ENCODE measurements around the gene SLC24A3.

The SLC24A3 gene

GRCh38 chr20:19212469-19212815, at the start of gene SLC24A3:
Gene SLC24A3 (plus strand): TSS chr20:19212642.
- no peak for TF ChIP-seq CTCF (IDR thresholded peaks at IDR 0.05; ENCODE audit: low read depth, low read length, missing control alignments)
- no peak within 1 kb of the TSS for H3K4me3 ChIP-seq (replicated peaks; ENCODE audit: low read depth, low read length)
- DNase-seq (ENCODE audit: extremely low read depth, low read depth) = no peak

GRCh38 chr20:19170148-19170547, 42.3 kb upstream of the SLC24A3 start:
- DNase-seq (ENCODE audit: extremely low read depth, low read depth) = no peak
- H3K4me3 ChIP-seq (replicated peaks; ENCODE audit: low read depth, low read length) = no peak overlapping the region
- TF ChIP-seq CTCF (IDR thresholded peaks at IDR 0.05; ENCODE audit: low read depth, low read length, missing control alignments) = no peak

GRCh38 chr20:19172637-19173036, 39.8 kb upstream of the SLC24A3 start:
- H3K4me3 ChIP-seq (replicated peaks; ENCODE audit: low read depth, low read length) = no peak overlapping the region
- no peak for TF ChIP-seq CTCF (IDR thresholded peaks at IDR 0.05; ENCODE audit: low read depth, low read length, missing control alignments)
- DNase-seq (ENCODE audit: extremely low read depth, low read depth) = no peak

- no peak for DNase-seq (ENCODE audit: extremely low read depth, low read depth)
- TF ChIP-seq CTCF (IDR thresholded peaks at IDR 0.05; ENCODE audit: low read depth, low read length, missing control alignments) = no peak
- H3K4me3 ChIP-seq (replicated peaks; ENCODE audit: low read depth, low read length) = no peak overlapping the region
Measured at GRCh38 chr20:19176470-19177052, 35.9 kb upstream of the SLC24A3 start.

- no peak for DNase-seq (ENCODE audit: extremely low read depth, low read depth)
- TF ChIP-seq CTCF (IDR thresholded peaks at IDR 0.05; ENCODE audit: low read depth, low read length, missing control alignments) = no peak
- H3K4me3 ChIP-seq (replicated peaks; ENCODE audit: low read depth, low read length) = no peak overlapping the region
Measured at GRCh38 chr20:19181552-19181951, 30.9 kb upstream of the SLC24A3 start.

GRCh38 chr20:19185083-19185482, 27.4 kb upstream of the SLC24A3 start:
- no peak for DNase-seq (ENCODE audit: extremely low read depth, low read depth)
- TF ChIP-seq CTCF (IDR thresholded peaks at IDR 0.05; ENCODE audit: low read depth, low read length, missing control alignments) = no peak
- no peak overlapping the region for H3K4me3 ChIP-seq (replicated peaks; ENCODE audit: low read depth, low read length)

- no peak for TF ChIP-seq CTCF (IDR thresholded peaks at IDR 0.05; ENCODE audit: low read depth, low read length, missing control alignments)
- no peak for DNase-seq (ENCODE audit: extremely low read depth, low read depth)
- no peak overlapping the region for H3K4me3 ChIP-seq (replicated peaks; ENCODE audit: low read depth, low read length)
Measured at GRCh38 chr20:19193349-19193748, 19.1 kb upstream of the SLC24A3 start.
